Measurements from ENCODE around the gene PHLDA1.

Gene PHLDA1

DNA sequence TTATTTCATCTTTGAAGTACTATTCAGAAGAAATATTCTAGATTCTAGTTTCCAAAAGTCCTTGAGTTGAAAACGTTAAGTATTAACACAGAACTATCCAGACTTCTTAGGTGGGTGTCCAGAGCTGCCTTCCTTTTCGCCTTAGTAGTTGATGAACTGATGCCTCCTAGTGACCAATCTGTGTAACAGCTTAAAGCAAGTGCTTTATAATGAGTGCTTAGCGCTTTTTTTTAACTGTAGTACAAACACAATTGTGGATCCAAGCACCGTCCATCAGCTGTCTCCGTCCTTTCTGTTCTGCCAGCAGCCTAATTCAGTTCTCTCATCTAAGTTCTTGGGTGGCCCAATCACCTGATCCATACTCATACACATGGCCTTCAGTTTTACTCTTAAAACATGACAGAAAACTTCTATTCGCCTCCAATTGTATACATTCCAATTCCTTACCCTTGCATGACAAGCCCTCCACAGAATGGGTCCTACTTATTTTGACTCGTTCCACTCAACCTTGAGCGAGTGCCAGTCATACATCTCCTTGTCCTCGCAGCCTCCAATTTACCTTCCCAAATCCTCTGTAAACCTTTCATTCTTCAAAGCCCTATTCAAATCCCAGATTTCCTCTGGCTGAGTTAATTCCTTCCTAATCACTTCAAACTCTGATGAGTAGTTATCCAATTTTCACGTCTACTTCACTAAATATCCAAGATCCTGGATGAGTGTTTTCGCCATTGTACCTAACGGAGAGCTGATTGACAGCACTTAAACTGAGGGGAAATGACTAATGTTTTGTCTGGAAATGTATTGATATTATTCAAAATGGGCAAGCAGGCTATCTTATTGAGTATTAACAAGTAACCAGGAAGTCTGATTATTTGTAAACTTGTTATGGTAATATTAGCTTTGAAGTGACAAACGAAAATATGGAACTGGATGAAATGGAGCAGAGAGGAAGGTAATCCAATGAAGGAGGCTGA lies 5.8 kb upstream of the PHLDA1 start:
- DNase-seq (ENCODE audit: low spot score) = peak; percentile 73

DNA sequence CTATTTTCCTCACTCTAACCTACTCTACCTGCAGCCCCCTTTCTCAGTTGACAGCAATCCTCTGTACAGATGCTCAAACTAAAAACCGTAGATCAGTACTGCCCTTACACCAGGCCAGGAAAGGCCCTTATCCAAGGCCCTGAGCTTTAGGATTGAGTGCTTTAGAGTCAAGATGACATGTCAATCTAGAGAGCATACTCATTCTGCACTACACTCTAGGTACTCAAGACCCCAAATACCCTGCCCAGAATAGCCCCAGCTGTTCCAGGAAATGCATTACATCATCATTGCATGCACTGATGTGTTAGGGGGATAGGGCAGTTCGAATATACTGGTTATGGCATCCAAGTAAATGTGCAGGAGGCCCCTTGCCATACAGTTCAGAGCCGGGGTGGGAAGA lies 3.5 kb upstream of the PHLDA1 start:
- DNase-seq (ENCODE audit: low spot score) = no peak

DNA sequence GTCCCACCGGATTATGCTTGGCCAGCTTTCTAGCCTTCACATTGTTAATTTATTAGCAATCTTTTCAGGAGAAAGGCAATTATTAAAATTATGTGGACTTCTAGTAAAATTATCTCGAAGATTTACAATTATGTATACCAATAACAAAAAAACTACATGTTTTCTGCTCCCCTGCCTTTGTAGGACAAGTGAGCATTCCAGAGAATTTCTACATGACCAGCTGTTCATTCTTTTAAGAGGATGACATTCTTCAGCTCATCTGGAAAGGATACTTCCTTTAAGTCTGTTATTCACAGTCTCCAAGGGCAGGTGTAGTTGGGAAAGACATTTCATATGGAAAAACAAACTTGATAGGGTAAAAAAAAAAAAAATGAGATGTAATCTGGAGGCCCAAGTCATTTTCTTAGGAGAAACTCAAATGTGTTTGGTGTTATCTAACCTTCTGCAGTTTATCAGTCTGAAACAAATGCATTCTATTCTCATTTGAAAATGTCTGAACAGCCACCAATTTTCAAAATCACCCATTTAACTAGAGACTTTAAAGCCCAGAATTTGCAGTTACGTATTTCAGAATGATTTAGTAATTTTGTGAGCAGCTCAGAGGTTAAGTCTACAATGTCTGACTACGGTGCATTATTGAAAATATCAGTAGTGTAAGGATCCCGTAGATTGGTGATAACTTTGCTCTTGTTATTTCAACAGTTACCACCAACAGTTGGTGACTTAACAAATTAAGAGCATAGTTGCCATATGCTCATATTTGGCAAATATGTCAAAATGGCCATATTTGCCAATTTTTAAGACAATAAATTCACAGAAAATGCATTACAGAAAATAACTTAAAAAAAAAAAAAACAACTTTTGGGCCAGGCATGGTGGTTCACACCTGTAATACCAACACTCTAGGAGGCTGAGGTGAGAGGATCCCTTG lies 1.8 kb upstream of the PHLDA1 start:
- DNase-seq (ENCODE audit: low spot score) = peak; percentile 18

DNA sequence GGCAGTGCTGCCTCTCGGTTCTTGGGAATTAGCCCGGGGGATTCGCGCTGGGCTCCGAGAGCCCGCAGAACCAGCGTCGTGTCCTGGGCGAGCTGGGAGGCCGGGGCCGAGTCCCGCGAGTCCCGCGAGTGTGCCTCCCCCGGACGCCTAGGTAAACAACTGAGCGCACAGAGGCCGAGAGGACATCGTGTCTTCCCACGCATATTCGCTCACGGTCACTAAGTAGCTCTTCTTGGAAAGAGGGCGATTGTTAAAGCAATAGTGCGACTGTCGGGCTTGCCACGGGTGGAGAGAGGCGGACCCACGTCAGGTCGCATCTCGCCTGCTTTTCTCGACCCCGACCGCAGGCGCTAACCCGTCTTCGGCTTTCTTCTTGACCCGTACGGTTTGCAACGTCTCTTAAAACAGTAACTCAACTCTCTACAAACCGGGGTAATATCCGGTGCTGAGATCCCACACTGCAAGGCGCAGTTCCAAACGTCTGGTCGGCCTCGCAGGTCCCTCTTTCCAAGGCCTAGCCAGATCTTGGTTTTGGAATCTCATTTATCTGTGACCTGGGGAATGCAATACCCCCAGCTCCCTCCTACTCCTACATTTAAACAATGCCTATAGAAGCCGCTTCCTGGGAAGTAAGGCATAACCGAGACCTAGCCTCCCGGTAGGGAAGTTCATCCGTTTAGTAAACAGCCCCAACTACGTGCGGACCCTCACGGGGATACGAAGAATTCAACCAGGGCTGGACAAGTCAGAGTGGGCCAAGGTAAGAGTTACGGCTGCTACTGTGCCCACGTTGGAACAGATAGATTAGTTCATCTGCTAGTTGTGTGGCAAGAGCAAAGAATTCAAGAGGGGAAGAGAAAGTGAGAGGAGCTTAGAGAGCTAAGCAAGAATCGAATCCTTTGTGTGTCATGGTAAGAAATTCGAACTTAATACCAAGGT lies 736 bp upstream of the PHLDA1 start:
- DNase-seq (ENCODE audit: low spot score) = peak; percentile 47

DNA sequence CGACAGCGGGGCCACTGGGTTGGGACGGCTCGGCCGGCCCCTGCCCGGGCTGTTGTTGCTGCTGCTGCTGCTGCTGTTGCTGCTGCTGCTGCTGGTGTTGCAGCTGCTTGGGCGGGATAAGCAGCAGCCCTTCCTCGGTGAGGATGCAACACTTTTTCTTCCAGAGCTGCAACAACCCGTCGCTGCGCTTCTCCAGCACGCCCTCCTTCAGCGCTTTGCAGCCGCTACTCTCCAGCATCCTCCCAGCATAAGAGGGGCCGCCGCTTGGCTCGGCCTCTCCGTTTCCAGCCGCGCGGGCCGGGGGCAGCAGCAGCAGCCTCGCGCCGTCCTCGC lies 529 bp downstream of the PHLDA1 start:
- DNase-seq (ENCODE audit: low spot score) = no peak

DNA sequence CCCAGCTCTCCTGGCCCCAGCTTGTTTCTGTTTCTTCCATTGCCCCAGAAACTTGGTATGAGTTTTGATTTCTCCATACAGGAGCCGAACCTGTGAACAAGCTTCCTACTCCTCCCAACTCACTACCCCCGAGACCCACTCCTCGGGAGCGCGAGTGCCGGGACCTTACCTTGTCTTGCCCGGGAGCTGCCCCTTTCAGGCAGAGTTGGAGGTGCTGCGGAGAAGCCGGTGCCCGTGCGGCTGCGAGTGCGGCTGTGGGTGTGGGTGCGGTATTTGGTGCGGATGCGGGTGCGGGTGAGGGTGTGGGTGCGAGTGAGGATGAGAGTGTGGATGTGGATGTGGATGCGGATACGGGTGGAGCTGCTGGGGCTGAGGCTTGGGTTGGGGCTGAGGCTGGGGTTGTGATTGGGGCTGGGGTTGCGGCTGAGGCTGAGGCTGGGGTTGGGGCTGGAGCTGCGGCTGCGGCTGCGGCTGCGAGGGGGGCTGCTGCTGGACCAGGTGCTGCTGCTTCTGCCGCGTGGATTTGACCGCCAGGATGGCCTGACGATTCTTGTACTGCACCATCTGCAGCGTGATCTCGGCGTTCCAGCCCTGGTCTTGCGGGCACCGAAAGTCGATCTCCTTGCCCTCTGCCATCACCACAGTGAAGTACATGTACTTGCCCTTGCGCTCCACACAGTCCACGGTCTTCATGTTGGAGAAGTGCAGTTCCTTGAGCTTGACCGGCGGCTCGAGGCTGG lies 1.1 kb downstream of the PHLDA1 start:
- DNase-seq (ENCODE audit: low spot score) = no peak

DNA sequence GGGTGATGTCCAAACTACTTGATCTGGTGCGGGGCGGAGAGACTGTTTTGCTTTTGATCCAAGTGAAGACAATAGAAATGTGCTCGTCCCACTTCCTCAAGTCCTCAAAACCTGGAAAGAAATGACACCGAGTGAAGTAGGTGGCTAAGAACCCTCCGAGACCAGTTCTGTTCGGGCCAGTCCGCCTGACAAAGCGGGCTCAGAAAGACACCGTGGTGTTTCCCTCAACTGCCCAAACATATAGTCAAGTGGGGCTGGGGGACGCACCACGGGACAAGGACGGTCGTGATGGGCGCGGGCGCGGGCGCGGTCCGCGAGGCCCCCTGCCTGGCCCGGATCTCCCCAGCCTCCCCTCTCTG lies 1.6 kb downstream of the PHLDA1 start:
- no peak for DNase-seq (ENCODE audit: low spot score)

DNA sequence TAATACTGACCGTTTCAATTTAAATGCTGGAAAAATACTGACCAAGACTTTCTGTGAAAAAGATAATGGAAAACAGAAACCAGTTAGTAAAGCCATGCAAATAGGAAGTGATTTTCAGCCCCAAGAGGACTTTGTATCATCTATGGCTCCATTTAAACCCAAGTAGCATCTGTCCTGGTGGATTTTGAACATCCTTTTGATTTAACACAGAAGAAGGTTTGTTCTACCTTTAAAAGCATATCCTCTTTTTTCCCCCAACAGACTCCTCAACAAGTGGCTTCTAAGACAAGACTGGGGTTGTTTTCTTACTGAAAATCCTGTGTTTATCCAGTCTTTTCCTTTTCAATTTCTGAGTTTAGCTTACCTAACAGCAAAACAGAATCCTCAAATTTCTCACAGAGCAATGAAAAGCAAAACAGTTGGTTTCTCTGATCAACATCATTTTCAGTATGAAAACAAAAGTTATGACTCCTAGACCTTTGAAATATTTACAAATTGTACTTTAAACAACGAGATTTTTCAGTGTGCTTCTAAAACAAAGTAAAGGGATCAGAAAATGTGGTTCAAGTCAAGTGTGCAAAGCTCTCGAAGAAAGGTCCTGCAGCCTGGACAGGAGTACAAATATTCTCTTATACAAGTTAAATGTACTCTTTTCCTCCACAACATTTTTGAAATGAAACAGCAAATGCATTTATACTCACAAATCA lies 2.9 kb downstream of the PHLDA1 start:
- DNase-seq (ENCODE audit: low spot score) = no peak

DNA sequence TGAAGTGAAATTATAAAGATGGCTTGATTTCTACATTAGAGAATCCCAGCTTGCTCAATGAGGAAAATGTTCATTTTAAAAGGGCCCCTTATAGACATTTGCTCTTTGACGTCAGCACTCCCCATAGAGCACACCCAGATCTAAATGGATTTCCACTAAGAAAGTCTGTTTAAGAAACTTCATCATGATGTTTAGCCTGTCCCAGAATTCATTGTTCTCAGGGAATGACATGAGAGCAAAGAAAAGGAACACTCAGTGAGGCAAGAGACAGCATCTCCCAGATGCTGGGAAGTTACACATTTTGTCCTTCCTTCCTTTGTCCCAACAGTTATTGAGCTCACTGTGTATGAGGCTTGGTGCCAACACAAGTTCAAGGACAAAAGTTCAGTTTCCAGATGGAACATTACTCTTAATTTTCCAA lies 4.9 kb downstream of the PHLDA1 start:
- DNase-seq (ENCODE audit: low spot score) = no peak

DNA sequence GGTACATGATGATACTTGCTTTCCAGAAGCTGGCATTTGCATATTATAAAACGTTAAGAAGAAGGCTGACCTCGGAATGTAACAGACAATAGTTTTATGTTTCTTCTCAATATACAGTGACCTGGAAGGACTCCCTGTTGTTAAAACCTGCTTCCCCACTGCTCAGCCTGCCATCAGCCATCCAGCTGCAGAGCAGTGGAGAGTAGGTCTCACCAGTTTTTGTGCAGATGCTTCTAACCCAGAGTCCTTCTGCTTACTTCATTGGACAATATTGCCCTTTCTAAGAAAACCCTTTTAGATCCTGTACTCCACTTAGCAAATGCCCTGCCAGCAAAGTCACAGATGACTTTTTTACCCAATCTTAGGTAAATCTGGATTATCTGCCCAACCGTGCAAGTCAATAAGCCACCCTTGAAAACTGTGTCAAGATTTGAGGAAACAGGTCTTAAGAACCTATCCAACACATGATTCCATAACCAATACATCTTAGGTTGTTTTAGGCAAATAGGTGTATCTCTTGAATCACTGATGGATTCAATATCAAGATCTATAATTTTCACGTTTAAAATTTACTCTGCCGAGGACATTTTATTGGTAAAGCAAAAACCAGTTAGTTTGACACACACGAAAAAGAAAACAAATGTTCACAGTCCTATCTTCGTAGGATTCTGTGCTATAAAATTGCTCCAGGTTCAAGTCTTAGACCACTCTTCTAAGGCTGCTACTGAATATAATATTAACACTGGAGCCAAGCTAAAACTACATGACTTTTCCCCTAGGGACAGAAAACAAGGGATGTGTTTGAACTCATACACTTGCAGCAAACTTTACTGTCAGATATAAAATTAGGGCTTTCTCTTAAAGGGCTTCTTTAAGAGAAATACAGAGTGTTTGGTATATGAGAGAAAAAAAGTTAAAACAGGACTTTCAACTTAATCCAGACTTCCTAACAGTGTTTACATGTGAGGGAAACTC lies 5.7 kb downstream of the PHLDA1 start:
- no peak for DNase-seq (ENCODE audit: low spot score)

DNA sequence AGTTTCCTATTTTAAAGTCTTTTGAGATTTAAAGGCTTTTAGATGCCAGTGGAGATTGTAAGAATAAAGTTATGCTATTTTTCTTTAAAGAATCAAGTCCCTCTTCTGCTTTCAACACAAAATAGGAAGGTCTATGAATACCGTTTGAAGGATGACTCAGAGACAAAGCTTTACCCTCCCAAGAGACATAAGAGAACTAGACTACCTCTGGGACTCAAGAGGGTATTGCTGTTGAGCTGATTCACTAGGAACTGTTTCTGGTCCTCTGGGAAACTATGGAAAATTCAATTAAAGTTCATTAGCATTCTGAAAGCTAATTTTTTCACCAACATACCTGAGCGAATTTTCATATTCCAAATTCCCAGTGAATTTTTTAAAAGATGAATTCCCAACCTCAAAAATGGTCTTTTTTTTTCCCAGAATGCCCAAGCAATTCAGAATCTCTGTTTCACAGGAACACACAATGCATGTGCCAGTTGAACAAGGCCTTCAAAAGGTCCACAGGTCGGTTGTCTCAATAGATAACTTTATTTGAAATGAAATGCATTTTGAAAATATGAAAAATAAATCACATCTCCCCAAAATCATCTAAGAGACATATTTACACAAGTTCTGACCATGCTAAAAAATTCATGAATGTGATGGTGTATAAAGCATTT lies 6.5 kb downstream of the PHLDA1 start:
- no peak for DNase-seq (ENCODE audit: low spot score)

DNA sequence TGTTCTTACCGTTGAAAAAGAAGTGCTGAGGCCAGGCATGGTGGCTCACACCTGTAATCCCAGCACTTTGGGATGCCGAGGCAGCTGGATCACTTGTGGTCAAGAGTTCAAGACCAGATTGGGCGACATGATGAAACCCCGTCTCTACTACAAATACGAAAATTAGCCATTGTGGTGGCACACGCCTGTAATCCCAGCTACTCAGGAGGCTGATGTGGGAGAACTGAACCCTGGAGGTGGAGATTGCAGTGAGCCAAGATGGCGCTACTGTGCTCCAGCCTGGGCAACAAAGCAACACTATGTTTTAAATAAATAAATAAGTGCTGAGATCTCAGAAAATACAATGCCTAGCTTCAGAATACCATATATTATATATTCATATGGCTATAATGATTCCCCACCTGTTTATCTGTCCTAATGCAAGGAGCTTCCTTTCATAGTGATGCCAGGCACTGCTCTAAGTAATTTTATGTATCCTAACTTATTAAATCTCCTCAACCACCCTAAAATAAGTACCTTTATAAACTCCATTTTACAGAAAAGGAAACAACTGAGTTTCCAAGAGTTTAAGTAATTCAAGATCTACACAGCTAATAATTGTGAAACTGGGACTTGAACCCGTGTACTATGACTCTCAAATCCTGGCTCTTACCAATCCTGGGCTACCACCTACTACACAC lies 7.3 kb downstream of the PHLDA1 start:
- DNase-seq (ENCODE audit: low spot score) = no peak

DNA sequence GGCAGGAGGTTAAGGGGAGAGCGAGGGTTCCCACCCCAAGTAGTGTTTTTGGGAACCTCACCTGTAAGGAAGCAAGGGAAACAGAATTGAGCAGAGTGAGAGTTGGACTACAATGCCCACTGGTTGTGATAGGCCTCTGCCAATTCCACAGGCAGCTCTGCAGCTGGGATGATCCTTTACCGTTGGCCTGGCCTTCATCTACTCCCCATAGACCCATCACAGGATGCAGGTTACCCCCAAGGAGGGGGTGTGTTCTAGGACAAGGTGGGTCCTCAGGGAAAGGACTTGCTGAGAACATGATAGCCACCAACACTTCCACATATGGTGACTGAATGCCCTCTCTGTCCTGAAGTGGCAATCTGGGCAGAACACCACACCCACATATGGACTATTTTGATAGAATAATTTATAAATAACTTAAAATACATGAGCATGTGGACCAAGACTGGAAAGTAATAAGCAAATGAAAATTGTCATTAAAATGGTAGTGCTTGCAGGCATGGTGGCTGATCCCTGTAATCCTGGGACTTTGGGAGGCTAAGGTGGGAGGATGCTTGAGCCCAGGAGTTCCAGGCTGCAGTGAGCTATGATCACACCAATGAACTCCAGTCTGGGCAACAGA lies 8.4 kb downstream of the PHLDA1 start:
- no peak for DNase-seq (ENCODE audit: low spot score)

DNA sequence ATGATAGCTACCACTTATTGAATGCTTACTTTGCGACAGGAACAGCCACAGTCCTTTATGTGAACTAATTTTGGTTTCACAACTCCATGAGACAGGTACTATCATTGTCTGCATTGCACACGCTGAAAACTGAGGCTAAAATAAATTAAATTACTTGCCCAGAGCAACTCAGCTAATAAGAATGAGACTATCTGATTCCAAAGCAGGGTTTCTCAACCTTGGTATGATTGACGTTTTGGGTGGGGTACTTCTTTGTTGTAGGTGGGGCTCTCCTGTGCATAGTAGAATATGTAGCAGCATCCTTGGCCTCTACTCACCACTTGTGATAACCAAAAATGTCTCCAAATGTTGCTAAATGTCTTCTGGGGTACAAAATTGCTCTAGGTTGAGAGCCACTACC lies 9.1 kb downstream of the PHLDA1 start:
- DNase-seq (ENCODE audit: low spot score) = no peak

DNA sequence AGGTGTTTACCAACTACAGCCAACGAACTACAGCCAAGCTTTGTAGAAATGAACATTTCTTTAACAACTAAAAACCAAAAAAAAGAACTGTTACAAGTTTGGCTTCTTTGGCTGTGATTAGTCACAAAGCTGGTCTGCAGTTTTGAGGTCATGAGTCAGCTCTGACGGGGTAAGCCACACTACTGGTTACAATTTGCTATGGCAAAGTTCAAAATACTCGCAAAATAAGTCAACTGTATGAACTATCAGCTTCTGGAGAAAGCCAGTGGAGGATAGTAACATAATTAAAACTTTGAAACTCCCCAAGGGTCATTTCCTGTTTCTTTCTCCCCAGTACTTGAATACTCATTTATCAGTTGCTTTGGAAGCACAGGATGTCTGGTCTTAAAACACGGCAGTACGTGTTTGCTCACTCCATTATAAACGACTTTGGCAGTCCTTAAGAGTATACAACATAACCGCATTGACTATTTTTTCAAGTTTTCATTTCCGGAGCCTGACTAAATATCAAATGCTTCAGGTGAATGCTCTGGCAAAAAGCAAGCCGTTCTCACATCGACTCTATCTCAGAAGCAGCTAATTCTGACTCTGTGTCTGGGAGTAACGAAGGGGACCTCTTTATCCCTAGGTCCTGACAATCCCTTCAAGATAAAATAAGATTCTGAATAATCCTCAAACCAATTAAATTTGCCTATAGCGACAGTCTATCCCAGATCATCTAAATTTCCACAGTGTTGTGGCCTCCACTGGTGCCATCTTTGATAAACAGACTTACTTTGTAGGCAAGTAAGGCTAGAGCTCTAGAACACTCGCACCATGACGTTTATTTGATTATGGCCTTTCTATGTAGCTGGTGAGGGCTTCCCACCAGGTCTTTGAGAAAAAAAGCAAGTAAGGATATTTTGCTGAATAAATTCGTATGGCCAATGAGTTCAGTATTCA lies 10.6 kb downstream of the PHLDA1 start:
- DNase-seq (ENCODE audit: low spot score) = no peak

DNA sequence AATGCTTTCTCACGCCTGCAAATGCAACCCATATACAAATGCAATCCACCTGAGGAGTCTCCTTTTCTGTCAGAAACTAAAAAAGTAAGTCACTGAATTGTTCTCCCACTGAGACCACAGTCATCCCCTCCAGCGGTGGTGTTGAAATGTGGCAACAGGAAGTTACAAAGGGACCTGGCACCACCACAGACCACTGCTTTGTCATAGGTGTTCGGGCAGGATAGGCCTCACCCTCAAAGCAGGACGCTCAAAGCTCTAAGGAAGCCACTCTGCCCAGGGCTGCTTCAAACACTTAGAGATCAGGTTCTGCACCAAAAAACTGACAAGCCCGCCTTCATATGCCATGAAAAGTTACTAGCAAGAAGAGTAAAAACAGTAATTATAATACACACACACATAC lies 11.3 kb downstream of the PHLDA1 start:
- no peak for DNase-seq (ENCODE audit: low spot score)

DNA sequence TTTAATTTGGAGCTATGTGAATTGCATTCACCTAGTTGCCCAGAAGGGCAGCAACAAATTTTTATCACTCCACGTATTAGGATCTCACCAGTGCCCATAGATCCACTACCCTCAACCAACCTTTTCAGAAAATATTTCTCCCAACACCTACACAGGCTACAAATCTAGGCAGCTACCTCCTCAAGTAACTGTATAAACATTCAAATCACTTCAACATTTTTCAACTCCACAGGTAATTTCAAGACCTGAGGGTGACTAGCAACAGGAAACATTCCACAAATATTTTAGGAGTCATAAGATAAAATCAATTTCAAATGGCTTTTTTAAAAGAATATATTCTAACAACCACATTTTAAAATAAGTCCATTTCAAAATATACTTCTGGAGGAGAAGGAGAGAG lies 12.9 kb downstream of the PHLDA1 start:
- DNase-seq (ENCODE audit: low spot score) = no peak

Data from hematopoietic multipotent progenitor cell treated with erythropoietin and hydrocortisone succinate and interleukin-3 and kit ligand, for 15 days (in vitro differentiated cells).